ENCODE results near the gene HIPK3.
"Not testable (repeated sequence)": the region's sequence is repeated elsewhere in the genome, so short reads cannot be mapped to it uniquely, and the experiment has no call there.

HIPK3 gene

GRCh38 chr11:33242575-33242974 lies 14.6 kb upstream of the HIPK3 start:
- H3K4me3 Mint-ChIP-seq: no peak overlapping the region
- H3K9me3 Mint-ChIP-seq: peaks cover 5% of the 10 kb centered on the region
- peaks cover 4% of the 10 kb centered on the region for H3K27me3 Mint-ChIP-seq (ENCODE audit: low read depth)
- H3K27ac Mint-ChIP-seq: no peak overlapping the region
- H3K4me1 Mint-ChIP-seq (ENCODE audit: low read depth): no peaks in the 10 kb centered on the region
- no peak for DNase-seq (ENCODE audit: low spot score)
- no peaks in the 10 kb centered on the region for H3K36me3 Mint-ChIP-seq (ENCODE audit: low read depth)

GRCh38 chr11:33243654-33244053 lies 13.5 kb upstream of the HIPK3 start:
- DNase-seq (ENCODE audit: low spot score); H3K27ac Mint-ChIP-seq; H3K4me3 Mint-ChIP-seq; H3K9me3 Mint-ChIP-seq; H3K4me1 Mint-ChIP-seq (ENCODE audit: low read depth); H3K36me3 Mint-ChIP-seq (ENCODE audit: low read depth): not testable (repeated sequence)
- H3K27me3 Mint-ChIP-seq (ENCODE audit: low read depth): peaks cover 11% of the 10 kb centered on the region

GRCh38 chr11:33248416-33248971 lies 8.7 kb upstream of the HIPK3 start:
- DNase-seq (ENCODE audit: low spot score): no peak

GRCh38 chr11:33256031-33256812 lies 959 bp upstream of the HIPK3 start:
- Mint-ChIP-seq H3K27ac (peak overlapping the region; percentile 98), H3K9me3 (peaks cover 2% of the 10 kb centered on the region), H3K27me3 (ENCODE audit: low read depth) (peaks cover 3% of the 10 kb centered on the region), H3K36me3 (ENCODE audit: low read depth) (peaks cover 9% of the 10 kb centered on the region), H3K4me1 (ENCODE audit: low read depth) (peaks cover 23% of the 10 kb centered on the region), H3K4me3 (peak overlapping the region; percentile 94)
- no peak for DNase-seq (ENCODE audit: low spot score)

More at GRCh38 chr11:33248416-33248971, 8.7 kb upstream of the HIPK3 start:
- Mint-ChIP-seq H3K9me3 (no peaks in the 10 kb centered on the region), H3K4me1 (ENCODE audit: low read depth) (no peaks in the 10 kb centered on the region), H3K27me3 (ENCODE audit: low read depth) (peaks cover 18% of the 10 kb centered on the region), H3K27ac (no peak overlapping the region), H3K36me3 (ENCODE audit: low read depth) (no peaks in the 10 kb centered on the region), H3K4me3 (no peak overlapping the region)

- no peak for DNase-seq (ENCODE audit: low spot score)
- Mint-ChIP-seq H3K4me1 (ENCODE audit: low read depth) (peaks cover 27% of the 10 kb centered on the region), H3K27me3 (ENCODE audit: low read depth) (peaks cover 3% of the 10 kb centered on the region), H3K36me3 (ENCODE audit: low read depth) (peaks cover 13% of the 10 kb centered on the region), H3K9me3 (peaks cover 4% of the 10 kb centered on the region), H3K4me3 (peak overlapping the region; percentile 94), H3K27ac (peak overlapping the region; percentile 98)
Measured at GRCh38 chr11:33256813-33257159, 395 bp upstream of the HIPK3 start.

GRCh38 chr11:33257897-33258630 lies 883 bp downstream of the HIPK3 start:
- Mint-ChIP-seq H3K27ac (peak overlapping the region; percentile 99), H3K4me1 (ENCODE audit: low read depth) (peaks cover 32% of the 10 kb centered on the region), H3K4me3 (peak overlapping the region; percentile 98), H3K27me3 (ENCODE audit: low read depth) (no peaks in the 10 kb centered on the region), H3K9me3 (peaks cover 4% of the 10 kb centered on the region), H3K36me3 (ENCODE audit: low read depth) (peaks cover 13% of the 10 kb centered on the region)
- peak; percentile 67 for DNase-seq (ENCODE audit: low spot score)

- Mint-ChIP-seq H3K4me3 (peak overlapping the region; percentile 98), H3K27me3 (ENCODE audit: low read depth) (no peaks in the 10 kb centered on the region), H3K9me3 (peaks cover 4% of the 10 kb centered on the region), H3K27ac (peak overlapping the region; percentile 99), H3K4me1 (ENCODE audit: low read depth) (peaks cover 32% of the 10 kb centered on the region), H3K36me3 (ENCODE audit: low read depth) (peaks cover 13% of the 10 kb centered on the region)
- peak; percentile 8 for DNase-seq (ENCODE audit: low spot score)
Measured at GRCh38 chr11:33258631-33259205, 1.5 kb downstream of the HIPK3 start.

- Mint-ChIP-seq H3K27me3 (ENCODE audit: low read depth) (no peaks in the 10 kb centered on the region), H3K4me1 (ENCODE audit: low read depth) (peaks cover 32% of the 10 kb centered on the region), H3K36me3 (ENCODE audit: low read depth) (peaks cover 13% of the 10 kb centered on the region), H3K9me3 (peaks cover 4% of the 10 kb centered on the region), H3K27ac (no peak overlapping the region), H3K4me3 (peak overlapping the region; percentile 98)
- DNase-seq (ENCODE audit: low spot score): no peak
Measured at GRCh38 chr11:33259869-33260268, 2.7 kb downstream of the HIPK3 start.

- peaks cover 28% of the 10 kb centered on the region for H3K4me1 Mint-ChIP-seq (ENCODE audit: low read depth)
- not testable (repeated sequence) for DNase-seq (ENCODE audit: low spot score); H3K9me3 Mint-ChIP-seq; H3K27ac Mint-ChIP-seq; H3K4me3 Mint-ChIP-seq; H3K27me3 Mint-ChIP-seq (ENCODE audit: low read depth)
- peaks cover 13% of the 10 kb centered on the region for H3K36me3 Mint-ChIP-seq (ENCODE audit: low read depth)
Measured at GRCh38 chr11:33261350-33261749, 4.2 kb downstream of the HIPK3 start.

GRCh38 chr11:33262011-33262645 lies 4.9 kb downstream of the HIPK3 start:
- Mint-ChIP-seq H3K4me3 (no peak overlapping the region), H3K36me3 (ENCODE audit: low read depth) (peaks cover 13% of the 10 kb centered on the region), H3K9me3 (peaks cover 4% of the 10 kb centered on the region), H3K4me1 (ENCODE audit: low read depth) (peaks cover 22% of the 10 kb centered on the region), H3K27ac (no peak overlapping the region), H3K27me3 (ENCODE audit: low read depth) (no peaks in the 10 kb centered on the region)
- no peak for DNase-seq (ENCODE audit: low spot score)

GRCh38 chr11:33263549-33263948 lies 6.4 kb downstream of the HIPK3 start:
- Mint-ChIP-seq H3K4me1 (ENCODE audit: low read depth) (peaks cover 22% of the 10 kb centered on the region), H3K9me3 (peaks cover 4% of the 10 kb centered on the region), H3K27me3 (ENCODE audit: low read depth) (no peaks in the 10 kb centered on the region), H3K36me3 (ENCODE audit: low read depth) (peaks cover 9% of the 10 kb centered on the region), H3K27ac (no peak overlapping the region), H3K4me3 (no peak overlapping the region)
- DNase-seq (ENCODE audit: low spot score): no peak

GRCh38 chr11:33264926-33265325 lies 7.7 kb downstream of the HIPK3 start:
- Mint-ChIP-seq H3K4me1 (ENCODE audit: low read depth) (peaks cover 19% of the 10 kb centered on the region), H3K36me3 (ENCODE audit: low read depth) (peaks cover 6% of the 10 kb centered on the region), H3K9me3 (peaks cover 4% of the 10 kb centered on the region), H3K27me3 (ENCODE audit: low read depth) (no peaks in the 10 kb centered on the region), H3K27ac (no peak overlapping the region), H3K4me3 (no peak overlapping the region)
- no peak for DNase-seq (ENCODE audit: low spot score)

GRCh38 chr11:33266393-33267215 lies 9.4 kb downstream of the HIPK3 start:
- no peak overlapping the region for H3K4me3 Mint-ChIP-seq
- H3K27me3 Mint-ChIP-seq (ENCODE audit: low read depth): no peaks in the 10 kb centered on the region
- no peaks in the 10 kb centered on the region for H3K36me3 Mint-ChIP-seq (ENCODE audit: low read depth)
- H3K4me1 Mint-ChIP-seq (ENCODE audit: low read depth): peaks cover 11% of the 10 kb centered on the region
- DNase-seq (ENCODE audit: low spot score): no peak
- H3K27ac Mint-ChIP-seq: no peak overlapping the region
- no peaks in the 10 kb centered on the region for H3K9me3 Mint-ChIP-seq
